Sciatic nerve (tissue), 2 donors: ENCODE results near the gene ZNF524. TPM values are rescaled to one million over a fixed set of nuclear protein-coding genes. Genes with fewer than 3 reads are reported as not detected.
A peak's percentile ranks its signal among the peaks of the same experiment; 100 is the strongest.
"Not testable (repeated sequence)": the region's sequence is repeated elsewhere in the genome, so short reads cannot be mapped to it uniquely, and the experiment has no call there.

Experiments
- ATAC-seq: fragments of 200-7000 bp; cut with Tn5 transposase; one replicate; pipeline ENCODE4 v1.9.1; 2020; ENCODE audit warnings: mild to moderate bottlenecking, moderate library complexity
- DNase-seq: peaks from one replicate; pipeline ENCODE4 v3.0.0-alpha.2; 2020; ENCODE audit warnings: low spot score
- intact Hi-C: fragments of 100-400 bp; cut with DNase I; formaldehyde crosslinking; loops from one replicate; pipeline ENCODE4 v1.14.2; 2022
- total RNA-seq: library from RNA; stranded (reverse); fragmentation: NEBNext Ultra II Directional; extraction: Animal tissue kit (Norgen Biotek cat#: 25700); gene quantifications from one replicate; pipeline ENCODE4 v1.2.1, GENCODE V29; 2021
- donor health status: DM: no; HTN: no; CAD: no.
- donor health status: DM: no; HTN: no; CAD: no.

The ZNF524 gene
- total RNA-seq: 18.9 TPM

- ATAC-seq (peak; percentile 77), DNase-seq (peak; percentile 90)
- intact Hi-C loops: no loop called here
Observed at GRCh38 chr19:55599842-55600661, at the start of gene ZNF524. Gene ZNF524, plus strand, starts transcription at chr19:55600288. Its CDS starts 1,825 bp downstream, at chr19:55602113.

GRCh38 chr19:55550321-55550650 is 49.8 kb upstream of the ZNF524 start:
- intact Hi-C loops: no loop called here
- no peak for ATAC-seq
- DNase-seq: no peak

- no peak for DNase-seq
- ATAC-seq: no peak
- intact Hi-C loops: no loop called here
Observed at GRCh38 chr19:55552206-55552605, 47.9 kb upstream of the ZNF524 start.

GRCh38 chr19:55552620-55553019 is 47.5 kb upstream of the ZNF524 start:
- intact Hi-C loops: no loop called here
- peak; percentile 34 for ATAC-seq
- DNase-seq: no peak

- DNase-seq (no peak), ATAC-seq (no peak)
- intact Hi-C loops: no loop called here
Observed at GRCh38 chr19:55553217-55554182, 46.6 kb upstream of the ZNF524 start.

- ATAC-seq (no peak), DNase-seq (no peak)
- intact Hi-C loops: no loop called here
Observed at GRCh38 chr19:55554302-55554701, 45.8 kb upstream of the ZNF524 start.

- DNase-seq: no peak
- intact Hi-C loops: no loop called here
- no peak for ATAC-seq
Observed at GRCh38 chr19:55554741-55555152, 45.3 kb upstream of the ZNF524 start.

GRCh38 chr19:55559684-55560083 is 40.4 kb upstream of the ZNF524 start:
- DNase-seq: no peak
- intact Hi-C loops: no loop called here

GRCh38 chr19:55563261-55563690 is 36.8 kb upstream of the ZNF524 start:
- DNase-seq (no peak), ATAC-seq (no peak)
- intact Hi-C loops: no loop called here

More at GRCh38 chr19:55559684-55560083, 40.4 kb upstream of the ZNF524 start:
- ATAC-seq: no peak

- intact Hi-C loops: no loop called here
- no peak for ATAC-seq
Observed at GRCh38 chr19:55566823-55567222, 33.3 kb upstream of the ZNF524 start.

GRCh38 chr19:55567708-55568328 is 32.3 kb upstream of the ZNF524 start:
- DNase-seq (no peak), ATAC-seq (no peak)
- intact Hi-C loops: no loop called here

More at GRCh38 chr19:55566823-55567222, 33.3 kb upstream of the ZNF524 start:
- no peak for DNase-seq

GRCh38 chr19:55569477-55569876 is 30.6 kb upstream of the ZNF524 start:
- intact Hi-C loops, ATAC-seq, DNase-seq: not testable (repeated sequence)

- DNase-seq, ATAC-seq, intact Hi-C loops: not testable (repeated sequence)
Observed at GRCh38 chr19:55573929-55574328, 26.2 kb upstream of the ZNF524 start.

GRCh38 chr19:55576746-55577145 is 23.3 kb upstream of the ZNF524 start:
- no peak for ATAC-seq
- no peak for DNase-seq

GRCh38 chr19:55578031-55578760 is 21.9 kb upstream of the ZNF524 start:
- intact Hi-C loops: no loop called here
- DNase-seq: no peak
- ATAC-seq: no peak

More at GRCh38 chr19:55576746-55577145, 23.3 kb upstream of the ZNF524 start:
- intact Hi-C loops: no loop called here

- ATAC-seq (no peak), DNase-seq (no peak)
- intact Hi-C loops: no loop called here
Observed at GRCh38 chr19:55578761-55579747, 21.0 kb upstream of the ZNF524 start.
